Measurements from ENCODE around the gene CCL2. TPM values are rescaled to one million over a fixed set of nuclear protein-coding genes. Genes with fewer than 3 reads are reported as not detected.

CCL2 gene
- total RNA-seq, 1 experiment from 2014 or later: 1.4 TPM

DNA sequence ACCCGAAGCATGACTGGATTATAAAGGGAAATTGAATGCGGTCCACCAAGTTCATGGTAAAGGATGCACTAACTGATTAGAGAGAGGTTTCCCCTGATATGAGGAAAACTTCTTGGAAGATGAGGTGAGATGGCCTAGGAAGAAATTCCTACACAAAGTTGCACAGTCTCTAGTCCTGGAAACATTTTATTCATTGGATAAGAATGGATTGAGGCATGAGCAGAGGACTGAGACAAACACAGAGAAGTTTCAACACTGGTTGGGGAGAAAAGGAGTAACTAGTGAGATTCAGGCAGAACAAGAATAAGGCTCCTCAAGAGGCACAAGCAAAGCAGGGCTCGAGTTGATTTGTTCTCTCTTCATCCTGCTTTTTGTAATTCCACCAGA lies 2.0 kb upstream of the CCL2 start:
- H4K91ac ChIP-seq (ENCODE audit: insufficient read length, low read depth, low read length): no peak overlapping the region
- H3K23ac ChIP-seq (ENCODE audit: insufficient read length, low read depth, low read length): no peak overlapping the region
- H2BK20ac ChIP-seq (ENCODE audit: low read depth, low read length, poor library complexity, severe bottlenecking): no peak overlapping the region
- no peak overlapping the region for H4K5ac ChIP-seq (ENCODE audit: insufficient read length, low read depth, low read length)
- no peak overlapping the region; a peak in 1 of 7 replicates for H3K27ac Mint-ChIP-seq
- H3K9me3 ChIP-seq (ENCODE audit: control insufficient read depth, low read depth, low read length): no peaks in the 10 kb centered on the region
- no peak overlapping the region for H3K27ac ChIP-seq (ENCODE audit: insufficient read length, low read depth, low read length)
- no peaks in the 10 kb centered on the region for H3K79me2 ChIP-seq (ENCODE audit: insufficient read depth, low read length)
- no peak overlapping the region for H3K4me2 ChIP-seq (ENCODE audit: insufficient read depth, insufficient read length, low read length)
- no peaks in the 10 kb centered on the region; the same call in 1 of the 2 replicates for H3K27me3 ChIP-seq (ENCODE audit: insufficient read depth, low read length)
- no peak overlapping the region for H3K14ac ChIP-seq (ENCODE audit: insufficient read depth, low read length)
- no peak for DNase-seq
- no peak overlapping the region for H2BK120ac ChIP-seq (ENCODE audit: low read depth, low read length, poor library complexity, severe bottlenecking)
- no peak overlapping the region for H3K56ac ChIP-seq (ENCODE audit: insufficient read length, low read depth, low read length)
- H3K4me1 Mint-ChIP-seq: peaks cover 49 to 53% of the 10 kb centered on the region in 2 experiments
- no peak overlapping the region for H2BK5ac ChIP-seq (ENCODE audit: insufficient read length, low read length)
- H4K20me1 ChIP-seq (ENCODE audit: control insufficient read depth, insufficient read depth, insufficient read length): no peaks in the 10 kb centered on the region
- peaks cover 0 to 2% (median 2%) of the 10 kb centered on the region in 3 experiments; a peak in 2 of 7 replicates for H3K36me3 Mint-ChIP-seq (ENCODE audit: insufficient read depth in 1 of 3, low read depth in 3 of 3)
- H3K79me1 ChIP-seq (ENCODE audit: insufficient read depth, low read depth, low read length, poor library complexity, severe bottlenecking): no peaks in the 10 kb centered on the region
- TF ChIP-seq, protein P1, sequence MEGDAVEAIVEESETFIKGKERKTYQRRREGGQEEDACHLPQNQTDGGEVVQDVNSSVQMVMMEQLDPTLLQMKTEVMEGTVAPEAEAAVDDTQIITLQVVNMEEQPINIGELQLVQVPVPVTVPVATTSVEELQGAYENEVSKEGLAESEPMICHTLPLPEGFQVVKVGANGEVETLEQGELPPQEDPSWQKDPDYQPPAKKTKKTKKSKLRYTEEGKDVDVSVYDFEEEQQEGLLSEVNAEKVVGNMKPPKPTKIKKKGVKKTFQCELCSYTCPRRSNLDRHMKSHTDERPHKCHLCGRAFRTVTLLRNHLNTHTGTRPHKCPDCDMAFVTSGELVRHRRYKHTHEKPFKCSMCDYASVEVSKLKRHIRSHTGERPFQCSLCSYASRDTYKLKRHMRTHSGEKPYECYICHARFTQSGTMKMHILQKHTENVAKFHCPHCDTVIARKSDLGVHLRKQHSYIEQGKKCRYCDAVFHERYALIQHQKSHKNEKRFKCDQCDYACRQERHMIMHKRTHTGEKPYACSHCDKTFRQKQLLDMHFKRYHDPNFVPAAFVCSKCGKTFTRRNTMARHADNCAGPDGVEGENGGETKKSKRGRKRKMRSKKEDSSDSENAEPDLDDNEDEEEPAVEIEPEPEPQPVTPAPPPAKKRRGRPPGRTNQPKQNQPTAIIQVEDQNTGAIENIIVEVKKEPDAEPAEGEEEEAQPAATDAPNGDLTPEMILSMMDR (conservative IDR thresholded peaks at IDR 0.05): no peak
- H3K4ac ChIP-seq (ENCODE audit: low read depth, low read length): no peak overlapping the region
- no peak overlapping the region for H3K18ac ChIP-seq (ENCODE audit: insufficient read length, low read depth, low read length)
- peaks cover 14% of the 10 kb centered on the region for H3K27me3 Mint-ChIP-seq (ENCODE audit: low read depth)
- H2BK12ac ChIP-seq (ENCODE audit: insufficient read length, low read depth, low read length): no peak overlapping the region
- H3K4me3 Mint-ChIP-seq: no peak overlapping the region
- H3K23me2 ChIP-seq (ENCODE audit: insufficient read length, low read depth, low read length, poor library complexity, severe bottlenecking): peaks cover 9% of the 10 kb centered on the region
- no peak overlapping the region for H3T11ph ChIP-seq (ENCODE audit: low read length)
- H3K4me1 ChIP-seq (ENCODE audit: insufficient read depth, low read length): peaks cover 4% of the 10 kb centered on the region; the same call in 1 of the 2 replicates
- H3K9ac ChIP-seq (ENCODE audit: extremely low read depth, insufficient read length, low read length): no peak overlapping the region
- H4K8ac ChIP-seq (replicated peaks; ENCODE audit: insufficient read length, low read depth, low read length): no peak overlapping the region
- H2BK15ac ChIP-seq (ENCODE audit: low read depth, low read length): no peak overlapping the region
- H2AK5ac ChIP-seq (ENCODE audit: insufficient read length, low read length): no peak overlapping the region
- no peaks in the 10 kb centered on the region for H3K9me3 Mint-ChIP-seq
- no CpG with 5 or more reads among the region's 3 CpGs for WGBS (ENCODE audit: extremely low coverage, insufficient read length, low lambda C conversion rate)
- no peak overlapping the region for H2AFZ ChIP-seq (ENCODE audit: low read length)
